H7 (cell line): ENCODE data around the gene GJC1. TPM values are rescaled to one million over a fixed set of nuclear protein-coding genes. Genes with fewer than 3 reads are reported as not detected.

Experiments used
- DNase-seq: peaks from one replicate; pipeline ENCODE4 v3.0.0; 2012
- H3K27me3 ChIP-seq: 2 replicates; pipeline ENCODE4 v1.6.0; 2011; ENCODE audit warnings: mild to moderate bottlenecking, low read length; ENCODE audit not compliant: control insufficient read depth, insufficient read depth
- H3K36me3 ChIP-seq: replicated peaks from 2 replicates; pipeline ENCODE4 v1.5.1; 2011; ENCODE audit warnings: low read length; ENCODE audit not compliant: control insufficient read depth, insufficient read depth
- H3K4me3 ChIP-seq: 2 replicates; pipeline ENCODE4 v1.5.1; 2011; ENCODE audit warnings: low read depth, mild to moderate bottlenecking, control low read depth, low read length, moderate library complexity; ENCODE audit not compliant: insufficient read depth
- total RNA-seq: library from RNA; depleted of rRNA; stranded (reverse); fragments of >200 nt; shearing (Covaris generic); gene quantifications from 2 replicates; pipeline ENCODE4 v1.2.3, GENCODE V29; 2014; rRNA removed

The GJC1 gene
- 23.1 and 32.7 TPM in 2 replicates for total RNA-seq

GRCh38 chr17:44829523-44830358, at the start of gene GJC1:
Gene GJC1, minus strand, starts transcription at chr17:44830287. Its CDS starts 24,470 bp downstream, at chr17:44805817.
- DNase-seq = peak; percentile 92
- Histone ChIP-seq H3K4me3 (peak within 1 kb of the TSS; percentile 84), H3K36me3 (no peaks in the 10 kb centered on the region), H3K27me3 (no peaks in the 10 kb centered on the region)

DNA sequence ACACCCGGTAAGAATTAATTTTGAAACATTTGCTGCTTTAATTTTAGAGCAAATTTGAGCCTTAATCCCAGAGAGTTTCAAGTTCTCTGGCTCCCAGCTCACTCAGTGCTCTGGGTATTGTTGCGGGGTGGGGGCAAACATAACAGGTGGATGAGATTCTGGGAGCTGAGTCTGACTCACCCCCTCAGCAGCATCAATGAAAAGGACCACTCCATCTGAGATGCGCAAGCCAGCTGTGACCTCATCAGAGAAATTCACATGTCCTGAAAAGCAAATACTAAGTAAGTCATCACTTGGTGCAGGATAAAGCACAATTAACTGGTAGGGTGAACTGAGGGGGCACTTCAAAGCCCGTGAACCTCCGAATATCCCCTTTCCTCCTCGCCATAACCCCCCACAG, 49.3 kb upstream of the GJC1 start:
- no peak overlapping the region for H3K4me3 ChIP-seq
- no peak for DNase-seq
- H3K36me3 ChIP-seq = peaks cover 24% of the 10 kb centered on the region

DNA sequence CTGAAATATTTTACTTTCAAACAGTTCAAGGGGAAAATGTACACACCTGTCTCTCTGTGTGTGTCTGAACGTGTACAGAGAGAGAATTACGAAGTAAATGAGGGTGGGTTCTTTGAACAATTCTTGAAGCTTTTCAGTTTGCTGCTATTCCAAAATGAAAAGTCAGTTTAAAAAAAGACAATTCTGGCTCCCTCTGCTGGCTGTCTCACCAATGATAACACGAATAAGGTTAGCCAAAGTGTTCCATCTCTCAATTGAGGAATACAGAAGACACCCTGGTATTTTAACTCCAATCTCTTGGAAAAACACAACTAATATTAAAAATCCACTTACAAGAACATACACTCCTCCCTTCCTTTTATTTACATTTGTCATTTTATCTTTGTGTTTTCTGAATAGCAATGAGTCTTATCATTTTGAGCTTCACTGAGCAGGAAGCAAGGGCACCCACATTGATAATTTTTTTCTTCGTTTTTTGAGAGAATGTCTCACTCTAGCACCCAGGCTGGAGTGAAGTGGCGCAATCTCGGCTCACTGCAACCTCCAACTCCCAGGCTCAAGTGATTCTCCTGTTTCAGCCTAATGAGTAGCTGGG, 48.6 kb upstream of the GJC1 start:
- Histone ChIP-seq H3K4me3 (no peak overlapping the region), H3K36me3 (peaks cover 24% of the 10 kb centered on the region), H3K27me3 (no peaks in the 10 kb centered on the region)
- DNase-seq = peak; percentile 65

More for the DNA sequence above, 49.3 kb upstream of the GJC1 start:
- no peaks in the 10 kb centered on the region for H3K27me3 ChIP-seq

GRCh38 chr17:44877121-44877520, 47.0 kb upstream of the GJC1 start:
- peaks cover 26% of the 10 kb centered on the region for H3K36me3 ChIP-seq
- no peaks in the 10 kb centered on the region for H3K27me3 ChIP-seq
- DNase-seq = no peak
- H3K4me3 ChIP-seq = no peak overlapping the region

GRCh38 chr17:44875761-44876160, 45.7 kb upstream of the GJC1 start:
- DNase-seq = no peak
- H3K27me3 ChIP-seq = no peaks in the 10 kb centered on the region
- H3K36me3 ChIP-seq = peaks cover 31% of the 10 kb centered on the region
- no peak overlapping the region for H3K4me3 ChIP-seq

DNA sequence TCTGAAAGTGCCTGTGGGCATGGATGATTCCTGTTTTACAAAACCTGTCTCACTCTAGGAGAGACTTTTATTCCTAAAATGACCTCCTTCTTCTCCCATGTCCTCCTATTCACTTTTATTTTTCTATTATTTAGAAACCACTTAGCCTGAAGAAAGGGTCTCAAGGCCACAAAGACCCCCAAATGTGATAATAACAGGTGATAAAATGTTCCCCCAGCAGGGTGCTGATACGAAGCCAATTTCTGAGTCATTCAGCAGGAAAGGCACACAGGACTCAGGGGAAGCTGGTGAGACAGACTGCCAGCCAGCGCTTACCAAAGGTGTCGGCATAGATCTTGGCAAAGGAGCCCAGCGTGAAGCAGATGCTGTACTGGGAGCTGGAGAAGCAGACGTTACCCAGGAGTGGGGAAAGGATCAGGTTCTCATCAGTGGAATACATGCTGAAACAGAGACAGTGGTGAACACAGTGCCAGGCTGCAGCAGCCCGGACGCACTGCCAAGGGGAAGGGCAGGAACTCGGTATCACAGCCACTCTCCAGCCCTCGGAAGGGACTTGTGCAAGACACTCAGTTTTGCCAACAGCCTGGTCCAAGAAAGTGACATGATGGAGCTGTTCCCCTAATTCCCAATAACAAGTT, 42.2 kb upstream of the GJC1 start:
- H3K27me3 ChIP-seq = no peaks in the 10 kb centered on the region
- no peak overlapping the region for H3K4me3 ChIP-seq
- no peak for DNase-seq
- peaks cover 38% of the 10 kb centered on the region for H3K36me3 ChIP-seq

- H3K36me3 ChIP-seq = peaks cover 39% of the 10 kb centered on the region
- H3K4me3 ChIP-seq = no peak overlapping the region
- DNase-seq = no peak
- H3K27me3 ChIP-seq = no peaks in the 10 kb centered on the region
Observed at GRCh38 chr17:44871556-44871955, 41.5 kb upstream of the GJC1 start.

- no peak for DNase-seq
- H3K27me3 ChIP-seq = no peaks in the 10 kb centered on the region
- H3K4me3 ChIP-seq = no peak overlapping the region
- H3K36me3 ChIP-seq = peaks cover 48% of the 10 kb centered on the region
Observed at GRCh38 chr17:44867841-44868240, 37.8 kb upstream of the GJC1 start.

DNA sequence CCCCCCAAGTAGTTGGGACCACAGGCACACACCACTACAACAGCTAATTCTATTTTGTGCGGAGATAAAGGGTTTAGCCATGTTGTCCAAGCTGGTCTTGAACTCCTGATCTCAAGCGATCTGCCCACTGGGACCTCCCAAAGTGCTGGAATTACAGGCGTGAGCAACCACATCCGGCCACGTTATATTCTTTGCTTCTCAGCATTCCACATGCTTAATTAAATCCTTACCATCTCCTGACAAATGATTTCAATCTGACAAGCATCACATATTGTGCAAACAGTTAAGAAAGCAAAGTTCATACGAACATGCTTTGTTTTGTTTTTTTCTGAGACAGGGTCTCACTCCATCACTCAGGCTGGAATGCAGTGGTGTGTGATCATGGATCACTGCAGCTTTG, 35.8 kb upstream of the GJC1 start:
- Histone ChIP-seq H3K4me3 (no peak overlapping the region), H3K27me3 (no peaks in the 10 kb centered on the region), H3K36me3 (peaks cover 47% of the 10 kb centered on the region)
- DNase-seq = no peak

- peak; percentile 83 for DNase-seq
- peaks cover 46% of the 10 kb centered on the region for H3K36me3 ChIP-seq
- H3K4me3 ChIP-seq = no peak overlapping the region
- no peaks in the 10 kb centered on the region for H3K27me3 ChIP-seq
Observed at GRCh38 chr17:44865231-44865660, 35.2 kb upstream of the GJC1 start.

- H3K27me3 ChIP-seq = no peaks in the 10 kb centered on the region
- no peak for DNase-seq
- no peak overlapping the region for H3K4me3 ChIP-seq
- peaks cover 50% of the 10 kb centered on the region for H3K36me3 ChIP-seq
Observed at GRCh38 chr17:44864831-44865230, 34.7 kb upstream of the GJC1 start.

GRCh38 chr17:44863061-44863918, 33.2 kb upstream of the GJC1 start:
- H3K36me3 ChIP-seq = peaks cover 57% of the 10 kb centered on the region
- no peaks in the 10 kb centered on the region for H3K27me3 ChIP-seq
- no peak for DNase-seq
- no peak overlapping the region for H3K4me3 ChIP-seq

GRCh38 chr17:44862278-44862914, 32.3 kb upstream of the GJC1 start:
- no peaks in the 10 kb centered on the region for H3K27me3 ChIP-seq
- no peak overlapping the region for H3K4me3 ChIP-seq
- DNase-seq = no peak
- peaks cover 57% of the 10 kb centered on the region for H3K36me3 ChIP-seq

- H3K27me3 ChIP-seq = no peaks in the 10 kb centered on the region
- peaks cover 68% of the 10 kb centered on the region for H3K36me3 ChIP-seq
- no peak for DNase-seq
Observed at GRCh38 chr17:44859701-44860100, 29.6 kb upstream of the GJC1 start.

More at GRCh38 chr17:44859701-44860100, 29.6 kb upstream of the GJC1 start:
- H3K4me3 ChIP-seq = no peak overlapping the region
